NCI-H226 (cell line): ENCODE results near the gene TAOK3.
A peak's percentile ranks its signal among the peaks of the same experiment; 100 is the strongest.

Source experiments
- DNase-seq: peaks from one replicate; pipeline ENCODE4 v3.0.0-alpha.2; 2015

TAOK3 gene

GRCh38 chr12:118334939-118335567 is 37.7 kb downstream of the TAOK3 start:
- peak; percentile 24 for DNase-seq

- no peak for DNase-seq
Observed at GRCh38 chr12:118334241-118334640, 38.5 kb downstream of the TAOK3 start.

- no peak for DNase-seq
Observed at GRCh38 chr12:118332511-118332910, 40.2 kb downstream of the TAOK3 start.

- DNase-seq: peak; percentile 63
Observed at GRCh38 chr12:118330421-118331018, 42.2 kb downstream of the TAOK3 start.

- no peak for DNase-seq
Observed at GRCh38 chr12:118328486-118329330, 44.0 kb downstream of the TAOK3 start.

GRCh38 chr12:118327391-118327790 is 45.3 kb downstream of the TAOK3 start:
- DNase-seq: no peak

- no peak for DNase-seq
Observed at GRCh38 chr12:118326991-118327390, 45.7 kb downstream of the TAOK3 start.

GRCh38 chr12:118325081-118325480 is 47.6 kb downstream of the TAOK3 start:
- DNase-seq: no peak

GRCh38 chr12:118319627-118320026 is 53.1 kb downstream of the TAOK3 start:
- DNase-seq: no peak

- DNase-seq: no peak
Observed at GRCh38 chr12:118318744-118319143, 54.0 kb downstream of the TAOK3 start.

GRCh38 chr12:118317729-118318128 is 55.0 kb downstream of the TAOK3 start:
- DNase-seq: no peak

- no peak for DNase-seq
Observed at GRCh38 chr12:118315821-118316220, 56.9 kb downstream of the TAOK3 start.

GRCh38 chr12:118312578-118312977 is 60.1 kb downstream of the TAOK3 start:
- no peak for DNase-seq

GRCh38 chr12:118311666-118312065 is 61.0 kb downstream of the TAOK3 start:
- DNase-seq: no peak

GRCh38 chr12:118310320-118310719 is 62.4 kb downstream of the TAOK3 start:
- DNase-seq: no peak

GRCh38 chr12:118308006-118308405 is 64.7 kb downstream of the TAOK3 start:
- DNase-seq: peak; percentile 25

- peak; percentile 86 for DNase-seq
Observed at GRCh38 chr12:118307069-118307954, 65.4 kb downstream of the TAOK3 start.

GRCh38 chr12:118304093-118304492 is 68.6 kb downstream of the TAOK3 start:
- no peak for DNase-seq

- DNase-seq: peak; percentile 88
Observed at GRCh38 chr12:118302053-118302452, 70.7 kb downstream of the TAOK3 start.

GRCh38 chr12:118299791-118300460 is 72.8 kb downstream of the TAOK3 start:
- DNase-seq: no peak

- DNase-seq: no peak
Observed at GRCh38 chr12:118297284-118297683, 75.4 kb downstream of the TAOK3 start.

GRCh38 chr12:118292836-118293235 is 79.9 kb downstream of the TAOK3 start:
- DNase-seq: no peak
